Stimulated activated CD4-positive, alpha-beta T cell treated with anti-CD3 and anti-CD28 coated beads, TNF-alpha, amount 100 ng/mL, for 48 hours (primary cell): ENCODE measurements around the gene ABCC4.
A peak's percentile ranks its signal among the peaks of the same experiment; 100 is the strongest.

Source experiments
- DNase-seq, 3 donors: peaks; one replicate each; pipeline ENCODE4 v3.0.0-alpha.2; 2020; ENCODE audit warnings: low read depth in 3 of 3

Gene ABCC4, protein sequence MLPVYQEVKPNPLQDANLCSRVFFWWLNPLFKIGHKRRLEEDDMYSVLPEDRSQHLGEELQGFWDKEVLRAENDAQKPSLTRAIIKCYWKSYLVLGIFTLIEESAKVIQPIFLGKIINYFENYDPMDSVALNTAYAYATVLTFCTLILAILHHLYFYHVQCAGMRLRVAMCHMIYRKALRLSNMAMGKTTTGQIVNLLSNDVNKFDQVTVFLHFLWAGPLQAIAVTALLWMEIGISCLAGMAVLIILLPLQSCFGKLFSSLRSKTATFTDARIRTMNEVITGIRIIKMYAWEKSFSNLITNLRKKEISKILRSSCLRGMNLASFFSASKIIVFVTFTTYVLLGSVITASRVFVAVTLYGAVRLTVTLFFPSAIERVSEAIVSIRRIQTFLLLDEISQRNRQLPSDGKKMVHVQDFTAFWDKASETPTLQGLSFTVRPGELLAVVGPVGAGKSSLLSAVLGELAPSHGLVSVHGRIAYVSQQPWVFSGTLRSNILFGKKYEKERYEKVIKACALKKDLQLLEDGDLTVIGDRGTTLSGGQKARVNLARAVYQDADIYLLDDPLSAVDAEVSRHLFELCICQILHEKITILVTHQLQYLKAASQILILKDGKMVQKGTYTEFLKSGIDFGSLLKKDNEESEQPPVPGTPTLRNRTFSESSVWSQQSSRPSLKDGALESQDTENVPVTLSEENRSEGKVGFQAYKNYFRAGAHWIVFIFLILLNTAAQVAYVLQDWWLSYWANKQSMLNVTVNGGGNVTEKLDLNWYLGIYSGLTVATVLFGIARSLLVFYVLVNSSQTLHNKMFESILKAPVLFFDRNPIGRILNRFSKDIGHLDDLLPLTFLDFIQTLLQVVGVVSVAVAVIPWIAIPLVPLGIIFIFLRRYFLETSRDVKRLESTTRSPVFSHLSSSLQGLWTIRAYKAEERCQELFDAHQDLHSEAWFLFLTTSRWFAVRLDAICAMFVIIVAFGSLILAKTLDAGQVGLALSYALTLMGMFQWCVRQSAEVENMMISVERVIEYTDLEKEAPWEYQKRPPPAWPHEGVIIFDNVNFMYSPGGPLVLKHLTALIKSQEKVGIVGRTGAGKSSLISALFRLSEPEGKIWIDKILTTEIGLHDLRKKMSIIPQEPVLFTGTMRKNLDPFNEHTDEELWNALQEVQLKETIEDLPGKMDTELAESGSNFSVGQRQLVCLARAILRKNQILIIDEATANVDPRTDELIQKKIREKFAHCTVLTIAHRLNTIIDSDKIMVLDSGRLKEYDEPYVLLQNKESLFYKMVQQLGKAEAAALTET (N-terminal part only)

DNA sequence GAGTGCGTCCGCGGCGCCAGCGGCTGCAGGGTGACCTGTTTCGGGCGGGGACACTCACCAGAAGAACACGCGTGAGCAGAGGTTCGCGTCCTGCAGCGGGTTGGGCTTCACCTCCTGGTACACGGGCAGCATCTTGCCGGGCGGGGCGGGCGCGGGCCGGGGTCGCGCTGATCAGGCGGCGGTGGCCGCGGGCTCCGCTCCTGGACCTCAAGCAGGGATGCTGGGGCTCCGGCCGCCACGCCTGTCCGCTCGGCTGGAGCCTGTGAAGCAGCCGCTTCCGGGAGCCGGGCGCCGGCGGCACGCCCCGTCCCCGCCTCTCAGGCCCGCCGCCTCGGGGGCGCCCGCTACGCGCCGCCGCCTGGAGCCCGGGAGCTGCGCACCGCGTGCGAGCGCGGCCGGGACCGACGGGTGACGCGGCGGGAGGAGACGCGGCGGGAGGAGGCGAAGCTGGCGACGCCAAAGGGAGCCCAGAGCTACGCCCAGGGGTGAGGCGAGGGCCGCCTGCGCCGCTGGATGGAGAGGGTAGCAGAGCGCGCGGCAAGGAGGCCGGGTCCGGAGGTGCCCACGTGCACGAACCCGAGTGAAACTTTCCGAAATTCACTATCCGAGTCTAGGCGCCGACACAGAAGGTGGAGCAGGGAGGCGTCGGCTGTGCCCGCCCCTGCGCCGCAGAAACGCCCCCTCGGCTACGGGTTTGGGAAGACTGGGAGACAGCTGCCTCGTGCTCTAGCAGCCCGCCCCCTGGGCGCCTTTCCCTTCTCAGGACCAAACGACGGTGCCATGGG is at the start of gene ABCC4:
TSS of gene ABCC4 (minus strand) at position 269 of the 785 bp plus-strand sequence. CDS start at position 132, 137 bp downstream.
- peak; percentile 28 to 45 (median 29) for DNase-seq

DNA sequence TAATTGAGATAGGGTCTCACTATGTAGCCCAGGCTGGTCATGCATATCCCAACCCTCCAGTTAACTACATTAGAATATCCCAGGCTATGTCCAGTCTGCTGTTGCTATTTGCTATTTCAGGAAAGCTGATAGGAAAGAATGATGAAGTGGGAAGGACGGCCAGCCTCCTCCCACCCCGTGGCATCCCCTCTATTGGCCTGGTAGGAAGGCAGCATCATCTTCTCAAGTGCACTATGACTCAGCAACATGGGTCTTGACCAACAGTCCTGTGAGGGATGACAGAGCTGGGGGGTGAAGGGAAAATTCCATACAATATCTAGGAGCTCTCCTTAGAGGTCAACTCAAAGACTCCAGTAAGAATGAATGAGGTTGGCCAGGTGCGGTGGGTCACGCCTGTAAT is 48.0 kb upstream of the ABCC4 start:
- DNase-seq: no peak

DNA sequence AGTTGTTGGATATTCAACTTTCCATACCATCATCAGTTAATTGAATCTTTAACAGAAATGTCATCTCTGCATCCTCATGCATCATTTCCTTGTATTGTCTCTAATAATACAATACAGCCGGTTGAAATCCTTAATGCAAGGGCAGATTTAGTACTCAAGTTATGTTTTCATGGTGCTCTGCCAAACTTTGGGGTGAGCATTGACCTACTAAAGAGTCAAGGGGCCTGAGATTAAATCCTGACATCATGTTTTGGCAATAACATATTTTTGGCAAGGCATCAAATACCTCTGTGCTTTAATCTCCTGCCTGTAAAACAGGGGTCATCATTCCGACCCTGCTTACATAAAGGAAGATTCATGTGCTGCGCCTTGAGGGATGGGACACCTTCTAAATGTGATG is 42.7 kb upstream of the ABCC4 start:
- no peak for DNase-seq

DNA sequence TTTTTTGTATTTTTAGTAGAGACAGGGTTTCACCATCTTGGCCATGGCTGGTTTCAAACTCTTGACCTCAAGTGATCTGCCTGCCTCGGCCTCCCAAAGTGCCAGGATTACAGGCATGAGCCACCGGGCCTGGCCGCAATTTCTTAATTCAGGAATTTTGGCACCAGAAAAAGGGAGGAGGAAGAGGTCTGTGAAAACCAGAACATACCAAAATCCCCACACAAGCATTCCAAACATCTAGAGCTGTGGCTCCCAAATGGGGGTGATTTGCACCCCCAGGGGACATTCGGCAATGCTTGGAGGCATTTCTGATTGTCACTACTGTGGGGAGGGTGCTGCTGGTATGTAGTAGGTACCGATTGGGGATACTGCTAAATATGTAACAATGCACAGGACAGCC is 40.2 kb upstream of the ABCC4 start:
- DNase-seq: no peak

DNA sequence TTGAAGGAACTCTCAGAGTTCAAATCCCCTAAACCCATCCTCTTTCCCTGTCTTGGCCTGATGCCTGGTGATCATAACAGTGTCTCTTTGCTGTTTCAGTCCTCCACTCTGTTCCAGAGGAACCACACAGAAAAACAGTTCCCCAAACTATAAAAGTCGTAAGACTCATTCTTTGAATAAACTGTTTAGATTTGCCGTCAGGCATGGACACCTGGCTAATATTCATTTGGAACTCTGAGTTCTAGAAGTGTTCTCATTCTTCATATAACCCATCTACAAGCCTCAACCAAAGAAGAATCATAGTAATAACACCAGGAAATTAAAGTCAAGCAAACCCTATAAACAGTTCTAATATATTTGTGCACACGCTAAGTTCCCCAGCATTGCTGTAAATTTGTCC is 37.7 kb upstream of the ABCC4 start:
- DNase-seq: no peak

DNA sequence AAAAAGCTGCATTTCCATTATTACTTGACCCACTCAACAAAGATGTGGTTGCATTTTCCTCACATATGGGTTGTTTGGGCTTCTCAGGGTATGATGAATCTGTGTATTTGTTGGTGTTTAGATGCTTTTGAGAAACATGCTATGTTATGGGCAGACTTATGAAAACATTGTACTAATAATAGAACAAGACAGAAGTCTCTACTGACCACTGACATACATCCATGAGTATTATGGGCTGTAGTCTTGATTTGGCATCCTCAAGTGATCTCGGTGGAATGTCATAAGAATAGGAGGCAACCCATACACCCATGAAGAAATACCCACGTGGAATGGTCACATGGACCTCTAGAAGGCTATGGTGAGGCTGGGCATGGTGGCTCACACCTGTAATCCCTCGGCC is 36.3 kb upstream of the ABCC4 start:
- DNase-seq: no peak

DNA sequence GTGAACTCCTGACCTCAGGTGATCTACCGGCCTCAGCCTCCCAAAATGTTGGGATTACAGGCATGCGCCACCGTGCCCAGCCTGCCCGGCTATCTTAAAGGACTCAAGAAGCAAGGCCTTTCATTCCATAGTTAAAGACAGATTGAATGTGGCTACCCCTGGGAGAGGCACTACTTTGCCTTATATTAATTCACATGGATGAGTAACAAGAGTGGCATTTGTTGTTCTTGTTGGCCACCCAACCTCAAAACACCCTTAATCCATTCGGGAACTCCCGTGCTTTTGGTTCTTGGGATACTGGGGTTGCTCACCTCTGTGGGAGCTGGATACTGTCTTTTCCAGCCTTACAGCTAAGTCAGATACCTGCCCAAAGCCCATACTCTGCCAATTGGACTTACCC is 34.4 kb upstream of the ABCC4 start:
- no peak for DNase-seq

DNA sequence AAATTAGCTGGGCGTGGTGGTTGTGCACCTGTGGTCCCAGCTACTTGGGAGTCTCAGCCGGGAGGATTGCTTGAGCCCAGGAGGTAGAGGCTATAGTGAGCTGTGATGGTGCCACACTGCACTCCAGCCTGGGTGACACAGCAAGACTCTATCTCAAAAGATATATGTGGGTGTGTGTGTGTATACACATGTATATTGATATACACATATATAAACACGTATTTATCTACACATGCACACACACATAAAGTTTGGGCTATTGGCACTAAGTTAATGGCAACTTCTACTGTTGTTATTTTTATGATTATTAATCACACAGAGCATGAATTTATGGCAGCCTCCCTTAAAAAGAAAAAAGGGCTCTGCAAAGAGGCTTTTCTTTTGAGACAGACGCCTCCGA is 27.1 kb upstream of the ABCC4 start:
- no peak for DNase-seq

DNA sequence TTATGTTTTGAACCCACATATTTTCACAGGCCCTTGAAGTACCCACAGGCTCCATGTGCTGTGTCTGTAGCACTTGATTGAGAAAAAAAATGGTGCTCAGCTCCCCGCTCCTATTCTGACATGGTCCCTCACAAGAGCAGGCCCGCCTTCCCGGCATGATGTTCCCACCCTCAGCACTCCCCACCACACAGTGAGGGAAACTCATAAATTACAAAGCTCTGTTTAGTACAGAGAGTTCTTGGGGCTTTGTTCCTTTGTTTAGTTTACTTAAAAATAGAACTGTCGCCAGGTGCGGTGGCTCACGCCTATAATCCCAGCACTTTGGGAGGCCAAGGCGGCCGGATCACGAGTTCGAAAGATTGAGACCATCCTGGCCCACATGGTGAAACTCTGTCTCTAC is 25.9 kb upstream of the ABCC4 start:
- DNase-seq: no peak

DNA sequence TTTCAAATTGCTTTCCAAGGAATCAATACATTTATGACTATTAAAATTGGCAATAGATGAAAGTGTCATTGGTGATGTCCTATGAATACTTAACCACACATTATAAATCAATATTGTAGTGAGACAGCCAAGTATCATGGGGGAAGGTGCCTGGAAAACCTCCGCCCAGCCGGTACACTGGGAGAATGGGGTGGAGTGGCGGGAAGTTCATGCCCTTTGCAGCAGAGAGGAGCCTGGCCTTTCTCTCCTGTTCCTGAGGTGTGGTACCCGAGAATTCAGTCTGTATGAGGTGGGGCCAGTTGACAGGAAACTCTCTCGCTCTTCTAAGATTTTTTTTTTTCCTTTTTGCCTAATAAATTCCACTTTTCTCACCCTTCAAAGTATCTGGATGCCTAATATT is 25.4 kb upstream of the ABCC4 start:
- no peak for DNase-seq

DNA sequence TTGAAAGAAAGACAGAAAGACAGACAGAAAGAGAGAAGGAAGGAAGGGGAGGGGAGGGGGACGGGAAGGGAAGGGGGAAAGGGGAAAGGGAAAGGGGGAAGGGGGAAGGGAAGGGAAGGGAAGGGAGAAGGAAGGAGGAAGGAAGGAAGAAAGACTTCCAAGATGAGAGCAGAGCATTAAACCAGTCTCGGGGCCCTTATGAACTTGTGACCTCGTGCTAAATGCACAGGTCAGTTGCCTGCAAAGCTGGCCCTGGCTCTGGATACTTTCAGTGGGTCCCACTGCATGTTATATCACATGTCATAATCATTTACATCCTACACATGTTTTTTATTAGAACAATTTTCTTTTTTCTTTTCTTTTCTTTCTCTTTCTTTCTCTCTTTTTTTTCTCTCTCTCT is 24.2 kb upstream of the ABCC4 start:
- no peak for DNase-seq

DNA sequence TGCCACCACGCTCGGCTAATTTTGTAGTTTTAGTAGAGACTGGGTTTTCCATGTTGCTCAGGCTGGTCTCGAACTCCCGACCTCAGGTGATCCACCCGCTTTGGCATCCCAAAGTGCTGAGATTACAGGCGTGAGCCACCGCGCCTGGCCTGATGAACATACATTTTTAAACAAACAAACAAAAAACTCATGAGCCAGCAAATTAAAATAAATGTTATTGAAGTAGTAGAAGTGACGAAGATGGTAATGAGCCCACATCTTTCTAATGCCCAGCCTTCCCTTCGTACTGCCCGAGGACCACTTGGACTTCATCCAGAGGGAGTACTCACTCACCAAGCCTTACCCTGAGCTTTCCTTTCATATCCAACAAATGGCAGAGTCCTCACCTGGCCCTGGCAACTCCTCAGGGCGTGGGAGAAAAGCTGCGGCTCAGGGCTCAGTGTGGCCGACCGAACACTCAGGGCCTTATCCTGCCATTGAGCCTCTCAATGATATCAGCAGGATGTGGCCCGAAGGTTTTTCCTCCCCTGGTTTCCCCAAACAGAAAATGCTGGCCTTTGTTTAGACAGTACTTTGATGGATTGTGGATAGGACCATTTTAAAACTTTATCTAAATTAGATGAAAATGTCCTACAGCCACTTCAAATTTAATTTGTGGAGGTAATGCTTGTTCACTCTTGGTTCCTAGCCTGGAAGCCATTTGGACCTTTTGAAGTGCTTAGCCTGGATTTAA is 22.8 kb upstream of the ABCC4 start:
- DNase-seq: no peak

DNA sequence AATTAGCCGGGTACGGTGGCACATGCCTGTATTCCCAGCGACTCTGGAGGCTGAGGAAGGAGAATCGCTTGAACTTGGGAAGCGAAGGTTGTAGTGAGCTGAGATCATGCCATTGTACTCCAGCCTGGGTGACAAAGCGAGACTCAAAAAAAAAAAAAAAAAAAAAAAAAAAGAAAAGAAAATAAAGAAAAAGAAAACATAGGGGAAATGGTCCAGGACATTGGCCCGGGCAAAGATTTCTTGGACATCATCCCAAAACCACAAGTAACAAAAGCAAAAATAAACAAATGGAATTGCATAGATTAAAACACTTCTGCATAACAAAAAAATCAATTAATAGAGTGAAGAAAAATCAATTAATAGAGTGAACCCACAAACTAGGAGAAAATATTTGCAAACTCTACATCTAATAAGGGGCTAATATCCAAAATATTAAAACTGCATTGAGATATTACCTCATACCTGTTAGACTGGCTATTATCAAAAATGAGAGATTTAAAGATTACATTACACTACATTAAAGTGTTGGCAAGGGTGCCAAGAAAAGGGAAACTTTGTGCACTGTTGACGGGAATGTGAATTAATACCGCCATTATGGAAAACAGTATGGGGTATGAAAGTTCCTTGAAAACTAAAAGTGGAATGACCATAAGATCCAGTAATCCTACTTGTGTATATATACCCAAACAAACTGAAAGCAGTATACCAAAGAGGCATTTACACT is 18.5 kb upstream of the ABCC4 start:
- no peak for DNase-seq

DNA sequence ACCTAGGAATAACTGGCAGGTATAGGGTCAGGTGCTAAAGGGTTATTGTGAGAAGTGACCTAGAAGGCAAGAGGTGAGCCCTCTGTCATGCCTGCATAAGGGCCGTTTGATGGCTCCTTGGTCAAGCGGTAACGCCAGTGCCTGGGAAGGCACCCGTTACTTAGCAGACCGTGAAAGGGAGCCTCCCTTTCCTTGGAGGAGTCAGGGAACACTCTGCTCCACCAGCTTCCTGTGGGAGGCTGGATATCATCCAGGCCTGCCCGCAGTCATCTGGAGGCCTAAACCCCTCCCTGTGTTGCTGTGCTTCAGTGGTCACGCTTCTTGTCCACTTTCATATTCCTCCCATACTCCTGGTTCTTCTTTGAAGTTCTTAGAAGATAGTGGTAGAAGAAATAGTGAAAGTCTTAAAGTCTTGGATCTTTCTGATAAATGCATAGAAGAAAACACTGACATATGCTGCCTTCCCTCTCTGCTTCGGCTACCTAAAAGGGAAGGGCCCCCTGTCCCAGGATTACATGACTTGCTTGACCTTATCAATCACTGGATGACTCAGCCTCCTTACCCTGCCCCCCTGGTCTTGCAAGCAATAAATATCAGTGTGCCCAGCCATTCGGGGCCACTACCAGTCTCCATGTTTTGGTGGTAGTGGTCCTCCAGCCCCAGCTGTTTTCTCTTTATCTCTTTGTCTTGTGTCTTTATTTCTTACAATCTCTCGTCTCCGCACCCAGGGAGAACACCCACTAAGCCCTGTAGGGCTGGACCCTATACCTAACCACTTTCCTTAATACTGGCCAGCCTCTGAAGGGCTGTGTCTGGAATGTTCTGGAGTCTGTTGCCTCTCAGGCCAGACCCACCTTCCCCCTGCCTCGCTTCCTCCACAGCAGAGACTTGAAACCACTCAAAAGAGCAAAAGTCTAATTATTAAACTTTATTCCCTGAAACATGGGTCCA is 16.1 kb upstream of the ABCC4 start:
- DNase-seq: no peak

DNA sequence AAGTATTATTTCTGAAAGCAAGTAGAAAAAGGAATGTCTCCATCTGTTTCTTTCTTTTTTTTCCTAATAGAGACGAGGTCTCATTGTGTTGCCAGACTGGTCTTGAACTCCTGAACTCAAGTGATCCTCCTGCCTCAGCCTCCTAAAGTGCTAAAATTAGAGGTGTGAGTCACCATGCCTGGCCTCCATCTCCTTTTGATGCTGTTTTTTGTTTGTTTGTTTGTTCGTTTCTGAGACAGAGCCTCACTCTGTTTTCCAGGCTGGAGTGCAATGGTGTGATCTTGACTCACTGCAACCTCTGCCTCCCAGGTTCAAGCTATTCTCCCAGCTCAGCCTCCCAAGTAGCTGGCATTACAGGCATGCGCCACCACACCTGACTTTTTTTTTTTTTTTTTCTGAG is 14.5 kb upstream of the ABCC4 start:
- no peak for DNase-seq

DNA sequence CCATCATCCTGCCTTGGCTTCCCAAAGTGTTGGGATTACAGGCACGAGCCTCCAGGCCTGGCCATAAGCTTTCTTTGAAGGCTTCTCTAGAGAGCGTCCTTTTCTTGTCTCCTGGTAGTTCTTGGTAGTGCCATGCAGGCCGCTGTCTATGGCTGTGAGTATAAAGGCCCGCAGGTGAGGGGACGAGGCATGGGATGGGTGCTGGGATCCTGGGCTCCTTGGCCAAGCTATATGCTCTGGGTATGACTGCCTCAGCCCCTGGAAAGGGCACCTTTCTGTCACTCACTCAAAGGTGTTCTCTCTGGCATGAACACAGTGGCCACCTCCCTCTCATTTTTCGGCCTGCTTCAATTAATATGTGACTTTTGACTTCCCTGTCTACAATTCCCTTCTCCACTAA is 6.3 kb upstream of the ABCC4 start:
- no peak for DNase-seq

DNA sequence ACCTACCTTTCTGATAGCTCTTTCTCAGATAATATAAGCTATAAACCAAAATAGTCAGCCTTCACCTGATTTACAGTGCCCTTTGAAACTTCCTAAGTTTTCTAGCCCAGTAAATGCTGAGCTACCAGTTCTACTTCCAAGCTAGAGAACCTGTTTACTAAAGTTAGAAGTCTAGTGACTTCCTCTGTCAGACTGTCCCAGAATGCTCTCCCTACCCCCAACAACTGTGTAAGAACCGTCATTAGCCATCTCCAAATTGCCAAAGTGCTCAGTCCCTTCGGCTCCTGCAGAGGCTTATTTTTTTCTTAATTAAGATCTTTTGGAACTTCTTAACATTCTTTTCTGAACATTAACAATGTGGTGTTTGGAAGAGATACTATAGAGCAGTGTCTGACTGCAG is 3.2 kb upstream of the ABCC4 start:
- no peak for DNase-seq

DNA sequence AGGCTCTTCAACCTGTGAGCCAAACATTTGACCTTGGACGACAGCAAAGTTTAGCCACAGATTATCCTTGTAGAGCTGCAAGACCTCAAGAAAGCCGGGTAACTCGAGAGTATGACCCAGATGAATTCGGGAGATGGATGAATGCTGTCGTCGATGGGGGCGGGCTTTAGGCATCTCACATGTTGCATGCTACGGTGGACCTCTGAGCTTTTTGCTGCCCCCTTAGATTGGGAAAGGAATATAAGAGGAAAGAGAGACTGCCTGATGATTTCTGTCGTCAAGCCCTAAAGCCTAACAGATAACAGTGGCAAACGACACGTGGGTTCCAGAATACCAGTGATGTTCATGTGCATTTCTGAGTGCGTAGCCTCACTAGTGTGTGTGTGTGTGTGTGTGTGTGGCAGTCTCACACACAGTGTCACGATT is 730 bp upstream of the ABCC4 start:
- peak in 1 of 3 donors; percentile 12 for DNase-seq
